A673 (cell line): ENCODE measurements around the gene RFTN1. TPM values are rescaled to one million over a fixed set of nuclear protein-coding genes. Genes with fewer than 3 reads are reported as not detected.

Source experiments
- BruUV-seq: library from RNA; stranded (reverse); fragments of 400-500 nt; replicated peaks from 2 replicates; lab custom pipeline; 2021; lab: Mats Ljungman, UMichigan
- CTCF ChIA-PET: fragments of 300-600 bp; sonication (Branson Sonifier 250); formaldehyde crosslinking; loops from one replicate; lab custom pipeline; 2022; ENCODE audit warnings: antibody characterized with exemption; lab: Charles Lee
- POLR2A ChIA-PET: fragments of 300-600 bp; sonication (Branson Sonifier 250); formaldehyde crosslinking; loops from one replicate; lab custom pipeline; 2022; ENCODE audit warnings: antibody characterized with exemption; ENCODE audit not compliant: low non-redundant PET; lab: Charles Lee
- DNase-seq: peaks from one replicate; pipeline ENCODE4 v3.0.0-alpha.2; 2015; ENCODE audit warnings: low spot score
- H3K27ac ChIP-seq: fragments of 200-600 bp; sonication (generic); 2 replicates; pipeline ENCODE4 v1.5.1; 2016; ENCODE audit warnings: mixed run types, low read depth, mild to moderate bottlenecking, mixed read lengths, antibody characterized with exemption, low read length; ENCODE audit not compliant: poor library complexity, severe bottlenecking
- H3K27me3 ChIP-seq: fragments of 200-600 bp; sonication (generic); replicated peaks from 2 replicates; pipeline ENCODE4 v1.6.1; 2017; ENCODE audit warnings: mixed run types, low read depth, mild to moderate bottlenecking, mixed read lengths, antibody characterized with exemption, low read length; ENCODE audit not compliant: insufficient read depth, poor library complexity
- H3K36me3 ChIP-seq: fragments of 200-600 bp; sonication (generic); 2 replicates; pipeline ENCODE4 v1.6.1; 2016; ENCODE audit warnings: mixed run types, mild to moderate bottlenecking, mixed read lengths, antibody characterized with exemption, low read length; ENCODE audit not compliant: insufficient read depth, poor library complexity, severe bottlenecking
- H3K4me1 ChIP-seq: fragments of 200-600 bp; sonication (generic); 2 replicates; pipeline ENCODE4 v1.6.1; 2017; ENCODE audit warnings: mixed run types, mild to moderate bottlenecking, mixed read lengths, antibody characterized with exemption, low read length; ENCODE audit not compliant: insufficient read depth, poor library complexity, severe bottlenecking
- H3K4me3 ChIP-seq: fragments of 200-600 bp; sonication (generic); 2 replicates; pipeline ENCODE4 v1.5.1; 2016; ENCODE audit warnings: low read depth, mixed run types, mild to moderate bottlenecking, mixed read lengths, low read length; ENCODE audit not compliant: poor library complexity, severe bottlenecking
- H3K9me3 ChIP-seq: fragments of 200-600 bp; sonication (generic); 2 replicates; pipeline ENCODE4 v1.6.1; 2016; ENCODE audit warnings: mixed run types, low read depth, mild to moderate bottlenecking, mixed read lengths, antibody characterized with exemption, low read length; ENCODE audit not compliant: poor library complexity, severe bottlenecking
- EZH2 ChIP-seq: fragments of 200-600 bp; sonication (generic); IDR thresholded peaks from 2 replicates; pipeline ENCODE4 v1.6.1; 2017; ENCODE audit warnings: borderline replicate concordance, low read depth, mild to moderate bottlenecking, mixed read lengths, antibody characterized with exemption, low read length; ENCODE audit not compliant: poor library complexity, severe bottlenecking
- intact Hi-C: fragments of 100-400 bp; cut with micrococcal nuclease; formaldehyde crosslinking; loops from one replicate; pipeline ENCODE4 v1.10.0; 2022; ENCODE audit not compliant: unreplicated experiment
- total RNA-seq: library from RNA; stranded (reverse); gene quantifications from 2 replicates; pipeline ENCODE4 v1.2.3, GENCODE V29; 2021
- TF ChIP-seq, protein P1 (sequence below): fragments of 300-800, 200-600 bp; sonication (generic); conservative IDR thresholded peaks from 2 replicates; pipeline ENCODE4 v1.5.1; 2017; ENCODE audit warnings: low read depth, mild to moderate bottlenecking, antibody characterized with exemption, low read length, moderate library complexity, mixed read lengths

Gene RFTN1
- total RNA-seq, 1 experiment from 2014 or later = 0.60 TPM

DNA sequence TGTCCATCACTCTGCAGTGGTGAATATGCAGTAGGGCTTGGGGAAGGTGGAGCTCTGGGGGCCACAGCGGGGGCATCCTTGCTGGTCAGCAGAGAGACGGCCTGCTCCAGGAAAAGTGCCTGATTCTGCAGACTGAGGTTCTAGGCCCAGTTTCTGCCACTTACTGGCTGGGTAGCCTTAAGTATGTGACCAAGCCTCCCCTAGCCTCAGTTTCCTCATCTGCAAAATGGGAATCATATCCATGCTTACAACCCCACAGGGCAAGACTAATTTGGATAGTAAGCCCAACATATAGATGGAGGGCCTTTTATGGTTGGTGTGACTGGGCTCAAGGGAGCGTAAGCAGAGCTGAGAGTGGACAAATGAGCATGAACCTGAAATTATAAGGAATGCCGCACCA, 187.6 kb downstream of the RFTN1 start:
- H3K27me3 ChIP-seq = no peaks in the 10 kb centered on the region
- no peak for DNase-seq
- H3K4me1 ChIP-seq = no peaks in the 10 kb centered on the region
- CTCF ChIA-PET = no interaction called here
- POLR2A ChIA-PET = no interaction called here
- no peak overlapping the region for H3K27ac ChIP-seq
- H3K4me3 ChIP-seq = no peak overlapping the region
- BruUV-seq = no TSS peak
- no peaks in the 10 kb centered on the region for H3K9me3 ChIP-seq
- H3K36me3 ChIP-seq = no peaks in the 10 kb centered on the region
- intact Hi-C loops = no loop called here
- TF ChIP-seq, protein P1, sequence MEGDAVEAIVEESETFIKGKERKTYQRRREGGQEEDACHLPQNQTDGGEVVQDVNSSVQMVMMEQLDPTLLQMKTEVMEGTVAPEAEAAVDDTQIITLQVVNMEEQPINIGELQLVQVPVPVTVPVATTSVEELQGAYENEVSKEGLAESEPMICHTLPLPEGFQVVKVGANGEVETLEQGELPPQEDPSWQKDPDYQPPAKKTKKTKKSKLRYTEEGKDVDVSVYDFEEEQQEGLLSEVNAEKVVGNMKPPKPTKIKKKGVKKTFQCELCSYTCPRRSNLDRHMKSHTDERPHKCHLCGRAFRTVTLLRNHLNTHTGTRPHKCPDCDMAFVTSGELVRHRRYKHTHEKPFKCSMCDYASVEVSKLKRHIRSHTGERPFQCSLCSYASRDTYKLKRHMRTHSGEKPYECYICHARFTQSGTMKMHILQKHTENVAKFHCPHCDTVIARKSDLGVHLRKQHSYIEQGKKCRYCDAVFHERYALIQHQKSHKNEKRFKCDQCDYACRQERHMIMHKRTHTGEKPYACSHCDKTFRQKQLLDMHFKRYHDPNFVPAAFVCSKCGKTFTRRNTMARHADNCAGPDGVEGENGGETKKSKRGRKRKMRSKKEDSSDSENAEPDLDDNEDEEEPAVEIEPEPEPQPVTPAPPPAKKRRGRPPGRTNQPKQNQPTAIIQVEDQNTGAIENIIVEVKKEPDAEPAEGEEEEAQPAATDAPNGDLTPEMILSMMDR = no peak
- TF ChIP-seq EZH2 = no peak

DNA sequence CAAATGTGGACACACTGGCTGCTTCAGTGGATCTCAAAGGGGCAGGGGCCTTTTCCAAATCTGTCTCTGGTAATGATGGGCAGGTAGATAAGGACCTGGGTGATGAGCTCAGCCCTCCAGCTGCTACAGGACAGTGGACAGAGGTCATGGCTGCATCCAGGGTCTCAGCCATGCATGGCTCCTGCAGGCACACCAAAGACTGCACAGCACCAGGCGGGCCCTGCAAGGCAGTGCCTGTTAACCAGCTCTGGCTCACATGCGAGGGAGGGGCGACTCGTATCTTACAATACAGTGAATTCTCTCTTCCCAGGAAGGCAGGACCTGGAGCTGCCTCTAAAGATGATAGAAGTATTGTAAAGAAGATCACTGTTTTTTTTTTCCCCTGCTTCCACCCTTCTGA, 189.8 kb downstream of the RFTN1 start:
- no TSS peak for BruUV-seq
- no peaks in the 10 kb centered on the region for H3K9me3 ChIP-seq
- intact Hi-C loops = no loop called here
- H3K4me3 ChIP-seq = no peak overlapping the region
- H3K27me3 ChIP-seq = no peaks in the 10 kb centered on the region
- no peak for TF ChIP-seq EZH2
- TF ChIP-seq, protein P1 = no peak
- ChIA-PET POLR2A (no interaction called here), CTCF (no interaction called here)
- no peak for DNase-seq
- H3K36me3 ChIP-seq = no peaks in the 10 kb centered on the region
- no peaks in the 10 kb centered on the region for H3K4me1 ChIP-seq
- no peak overlapping the region for H3K27ac ChIP-seq

DNA sequence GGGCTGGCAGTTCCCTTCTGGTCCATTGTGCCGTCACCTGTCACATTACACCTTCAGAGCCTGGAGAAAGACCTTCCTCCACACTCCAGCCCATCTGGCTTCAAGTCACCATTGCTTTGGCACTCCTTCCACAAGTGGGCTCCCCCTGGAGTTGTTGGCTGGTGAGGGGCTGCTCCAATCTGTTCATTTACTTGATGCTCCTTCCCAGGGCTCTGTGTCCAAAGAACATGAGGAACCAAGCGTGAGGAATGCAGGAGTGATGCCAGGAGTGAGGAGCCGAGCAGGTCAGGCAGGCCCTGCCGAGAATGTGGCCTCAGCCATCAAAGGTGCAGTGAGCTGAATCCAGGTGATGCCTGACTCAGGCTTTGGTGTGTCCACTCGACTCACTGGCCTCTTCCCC, 191.3 kb downstream of the RFTN1 start:
- POLR2A ChIA-PET = no interaction called here
- no peak overlapping the region for H3K4me3 ChIP-seq
- BruUV-seq = no TSS peak
- CTCF ChIA-PET = no interaction called here
- TF ChIP-seq, protein P1 = no peak
- no peak for TF ChIP-seq EZH2
- DNase-seq = no peak
- H3K36me3 ChIP-seq = no peaks in the 10 kb centered on the region
- intact Hi-C loops = no loop called here
- H3K27me3 ChIP-seq = no peaks in the 10 kb centered on the region
- H3K4me1 ChIP-seq = no peaks in the 10 kb centered on the region
- no peaks in the 10 kb centered on the region for H3K9me3 ChIP-seq
- H3K27ac ChIP-seq = no peak overlapping the region
